Stimulated activated CD4-positive, alpha-beta T cell treated with anti-CD3 and anti-CD28 coated beads, Interleukin-1b, Interleukin-23, amount 100 ng/mL, for 48 hours (primary cell): ENCODE measurements around the gene APP.
A peak's percentile ranks its signal among the peaks of the same experiment; 100 is the strongest.
"Not testable (repeated sequence)": the region's sequence is repeated elsewhere in the genome, so short reads cannot be mapped to it uniquely, and the experiment has no call there.

Experiments
- DNase-seq: peaks from one replicate; pipeline ENCODE4 v3.0.0-alpha.2; 2020

Gene APP

GRCh38 chr21:26012482-26012881 lies 158.1 kb downstream of the APP start:
- not testable (repeated sequence) for DNase-seq

- no peak for DNase-seq
These were observed 159.2 kb downstream of the APP start for GRCh38 chr21:26011292-26011940.

- no peak for DNase-seq
These were observed 162.5 kb downstream of the APP start for GRCh38 chr21:26007951-26008498.

- DNase-seq, result no peak
These were observed 165.1 kb downstream of the APP start for GRCh38 chr21:26005464-26005863.

GRCh38 chr21:26003404-26003803 lies 167.2 kb downstream of the APP start:
- DNase-seq, result no peak

- DNase-seq, result no peak
These were observed 169.2 kb downstream of the APP start for GRCh38 chr21:26001356-26001755.

GRCh38 chr21:25999921-26000582 lies 170.5 kb downstream of the APP start:
- DNase-seq, result peak; percentile 36

GRCh38 chr21:25997788-25998611 lies 172.6 kb downstream of the APP start:
- DNase-seq, result no peak

GRCh38 chr21:25995278-25995677 lies 175.3 kb downstream of the APP start:
- no peak for DNase-seq

- DNase-seq, result no peak
These were observed 175.8 kb downstream of the APP start for GRCh38 chr21:25994758-25995163.

- no peak for DNase-seq
These were observed 181.8 kb downstream of the APP start for GRCh38 chr21:25988738-25989137.

GRCh38 chr21:25987531-25987930 lies 183.0 kb downstream of the APP start:
- DNase-seq, result no peak

- no peak for DNase-seq
These were observed 183.6 kb downstream of the APP start for GRCh38 chr21:25986928-25987327.

- no peak for DNase-seq
These were observed 184.6 kb downstream of the APP start for GRCh38 chr21:25985990-25986389.

- no peak for DNase-seq
These were observed 186.0 kb downstream of the APP start for GRCh38 chr21:25984538-25984937.

GRCh38 chr21:25983745-25984144 lies 186.8 kb downstream of the APP start:
- DNase-seq, result no peak

GRCh38 chr21:25980710-25981109 lies 189.9 kb downstream of the APP start:
- no peak for DNase-seq

GRCh38 chr21:25979845-25980616 lies 190.5 kb downstream of the APP start:
- DNase-seq, result no peak

- no peak for DNase-seq
These were observed 193.4 kb downstream of the APP start for GRCh38 chr21:25977068-25977611.

- DNase-seq, result no peak
These were observed 195.6 kb downstream of the APP start for GRCh38 chr21:25974964-25975363.

GRCh38 chr21:25970254-25970930 lies 200.2 kb downstream of the APP start:
- DNase-seq, result no peak

- no peak for DNase-seq
These were observed 202.6 kb downstream of the APP start for GRCh38 chr21:25967901-25968438.
